AG09309 (cell line): ENCODE results near the gene TAF4B.
"Not testable (repeated sequence)": the region's sequence is repeated elsewhere in the genome, so short reads cannot be mapped to it uniquely, and the experiment has no call there.

Experiments used
- DNase-seq: peaks from one replicate; pipeline ENCODE4 v3.0.0-alpha.2; 2010; ENCODE audit warnings: low read depth
- H3K4me3 ChIP-seq: 2 replicates; pipeline ENCODE4 v1.5.1; 2011; ENCODE audit warnings: mild to moderate bottlenecking, low read depth, low read length, moderate library complexity; ENCODE audit not compliant: control insufficient read depth
- CTCF ChIP-seq: IDR thresholded peaks from 2 replicates; pipeline ENCODE4 v1.5.1; 2011; ENCODE audit warnings: mild to moderate bottlenecking, low read depth, low read length, inconsistent platforms; ENCODE audit not compliant: insufficient read depth, control insufficient read depth; ENCODE audit errors: missing control alignments

The TAF4B gene

DNA sequence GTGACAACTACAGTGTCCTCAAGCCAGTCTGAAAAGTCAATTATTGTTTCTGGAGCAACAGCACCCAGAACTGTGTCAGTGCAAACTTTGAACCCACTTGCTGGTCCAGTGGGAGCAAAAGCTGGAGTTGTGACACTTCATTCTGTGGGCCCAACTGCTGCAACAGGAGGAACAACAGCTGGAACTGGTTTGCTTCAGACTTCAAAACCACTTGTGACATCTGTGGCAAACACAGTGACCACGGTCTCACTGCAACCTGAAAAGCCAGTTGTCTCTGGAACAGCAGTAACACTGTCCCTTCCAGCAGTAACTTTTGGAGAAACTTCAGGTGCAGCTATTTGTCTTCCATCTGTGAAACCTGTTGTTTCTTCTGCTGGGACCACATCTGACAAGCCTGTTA is 59.8 kb downstream of the TAF4B start:
- no peak overlapping the region for H3K4me3 ChIP-seq
- no peak for TF ChIP-seq CTCF
- DNase-seq, result no peak

- no peak for DNase-seq
- no peak overlapping the region for H3K4me3 ChIP-seq
- no peak for TF ChIP-seq CTCF
Observed at GRCh38 chr18:26287644-26288043, 61.4 kb downstream of the TAF4B start.

- no peak for DNase-seq
- no peak overlapping the region for H3K4me3 ChIP-seq
- TF ChIP-seq CTCF, result no peak
Observed at GRCh38 chr18:26290385-26290784, 64.1 kb downstream of the TAF4B start.

DNA sequence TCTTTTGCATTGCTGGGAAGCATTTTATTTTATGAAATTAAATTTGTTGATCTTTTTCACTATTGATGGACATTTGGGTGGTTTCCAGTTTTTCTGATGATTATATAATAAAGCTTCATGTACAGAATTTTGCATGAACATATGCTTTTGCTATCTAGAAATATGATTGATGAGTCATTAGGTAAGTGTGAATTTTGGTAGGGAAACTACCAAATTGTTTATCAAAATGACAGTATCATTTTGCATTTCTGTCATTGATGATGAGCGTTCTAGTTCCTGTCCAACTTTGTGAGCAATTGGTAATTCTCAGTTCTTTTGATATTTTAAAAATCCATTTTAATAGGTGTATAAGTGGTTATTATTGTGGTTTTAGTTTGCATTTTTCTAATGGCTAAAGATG is 67.7 kb downstream of the TAF4B start:
- H3K4me3 ChIP-seq, result no peak overlapping the region
- DNase-seq, result no peak
- TF ChIP-seq CTCF, result no peak

GRCh38 chr18:26298107-26298506 is 71.9 kb downstream of the TAF4B start:
- DNase-seq, result no peak
- no peak overlapping the region for H3K4me3 ChIP-seq
- TF ChIP-seq CTCF, result no peak

DNA sequence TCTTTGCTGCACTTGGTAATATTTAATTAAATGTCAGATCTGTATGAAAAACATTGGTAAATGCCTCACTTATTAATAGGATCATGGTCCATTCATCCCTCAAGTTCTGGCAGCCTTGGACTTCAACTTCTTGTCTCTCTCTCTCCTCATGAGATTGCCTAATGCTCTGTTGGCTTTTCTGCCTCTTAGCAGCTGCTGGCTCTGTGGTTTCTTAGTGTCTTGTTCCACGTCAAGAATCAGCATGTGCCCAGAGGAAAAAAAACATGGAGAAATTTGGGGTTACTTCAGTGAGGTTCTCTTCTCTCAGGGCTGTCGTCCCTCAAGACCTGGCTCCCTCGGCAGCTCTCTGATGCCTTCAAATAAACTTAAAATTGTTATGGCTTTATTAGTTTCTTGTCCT is 75.4 kb downstream of the TAF4B start:
- H3K4me3 ChIP-seq, result no peak overlapping the region
- TF ChIP-seq CTCF, result no peak
- peak; percentile 25 for DNase-seq

DNA sequence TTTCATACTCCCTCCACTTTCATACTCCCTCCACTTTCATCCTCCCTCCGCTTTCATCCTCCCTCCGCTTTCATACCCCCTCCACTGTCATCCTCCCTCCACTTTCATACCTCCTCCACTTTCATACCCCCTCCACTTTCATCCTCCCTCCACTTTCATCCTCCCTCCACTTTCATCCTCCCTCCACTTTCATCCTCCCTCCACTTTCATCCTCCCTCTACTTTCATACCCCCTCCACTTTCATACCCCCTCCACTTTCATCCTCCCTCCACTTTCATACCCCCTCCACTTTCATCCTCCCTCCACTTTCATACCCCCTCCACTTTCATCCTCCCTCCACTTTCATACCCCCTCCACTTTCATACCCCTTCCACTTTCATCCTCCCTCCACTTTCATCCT is 77.0 kb downstream of the TAF4B start:
- DNase-seq, H3K4me3 ChIP-seq: not testable (repeated sequence)
